K562 (cell line): Measurements from ENCODE around the gene NES.

Source experiments
- CREB1 ChIP-seq, 2 experiments: sonication (generic) in 1 of 2; formaldehyde crosslinking in 1 of 2; IDR thresholded peaks; 2 replicates each; pipeline versions ENCODE4 v1.6.1 to v1.8.0; 2012 to 2022; ENCODE audit warnings: inconsistent platforms in 1 of 2, mild to moderate bottlenecking in 1 of 2, missing genetic modification reagents in 1 of 2, moderate library complexity in 1 of 2
- EGR1 ChIP-seq: fragments of 450-650 bp; conservative IDR thresholded peaks from 2 replicates; pipeline ENCODE4 v1.6.1; 2017; ENCODE audit warnings: mild to moderate bottlenecking
- MAFK ChIP-seq: IDR thresholded peaks from 2 replicates; pipeline ENCODE4 v1.6.1; 2011; ENCODE audit warnings: low read length, improper control_type of control experiment
- TF ChIP-seq, protein P1 (sequence below), 2 experiments: fragments of 450-650 bp; formaldehyde crosslinking in 1 of 2; IDR thresholded peaks; 2 replicates each; pipeline versions ENCODE4 v1.4.0 to v1.6.1; 2014 to 2020; ENCODE audit warnings: mild to moderate bottlenecking in 2 of 2, borderline replicate concordance in 1 of 2, low read depth in 1 of 2
- TF ChIP-seq, protein P2 (sequence below): sonication (generic); formaldehyde crosslinking; IDR thresholded peaks from 2 replicates; pipeline ENCODE4 v1.8.1; 2023; ENCODE audit warnings: missing genetic modification reagents, mild to moderate bottlenecking, borderline replicate concordance

DNA sequence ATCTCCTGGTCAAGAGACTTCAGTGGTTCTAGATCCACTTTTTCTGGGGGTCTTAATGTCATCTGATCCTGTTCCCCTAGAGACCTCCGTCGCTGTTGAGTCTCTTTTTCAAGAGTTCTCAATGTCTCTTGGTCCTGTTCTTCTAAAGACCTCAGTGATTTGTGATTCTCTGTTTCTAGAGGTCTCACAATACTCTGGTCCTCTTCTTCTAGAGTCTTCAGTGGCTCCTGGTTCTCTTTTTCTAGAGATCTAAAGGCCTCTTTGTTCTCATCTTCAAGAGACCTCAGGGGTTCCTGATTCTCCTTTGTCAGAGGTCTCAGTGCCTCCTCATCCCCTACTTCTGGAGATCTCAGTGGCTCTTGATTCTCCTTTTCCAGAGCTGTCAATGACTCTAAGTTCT lies 5.4 kb downstream of the NES start:
- TF ChIP-seq CREB1 (IDR thresholded peaks at IDR 0.05) (no peak), CREB1 (CRISPR knock-in tag; IDR thresholded peaks at IDR 0.05) (no peak), EGR1 (no peak), MAFK (no peak)
- TF ChIP-seq, protein P1, sequence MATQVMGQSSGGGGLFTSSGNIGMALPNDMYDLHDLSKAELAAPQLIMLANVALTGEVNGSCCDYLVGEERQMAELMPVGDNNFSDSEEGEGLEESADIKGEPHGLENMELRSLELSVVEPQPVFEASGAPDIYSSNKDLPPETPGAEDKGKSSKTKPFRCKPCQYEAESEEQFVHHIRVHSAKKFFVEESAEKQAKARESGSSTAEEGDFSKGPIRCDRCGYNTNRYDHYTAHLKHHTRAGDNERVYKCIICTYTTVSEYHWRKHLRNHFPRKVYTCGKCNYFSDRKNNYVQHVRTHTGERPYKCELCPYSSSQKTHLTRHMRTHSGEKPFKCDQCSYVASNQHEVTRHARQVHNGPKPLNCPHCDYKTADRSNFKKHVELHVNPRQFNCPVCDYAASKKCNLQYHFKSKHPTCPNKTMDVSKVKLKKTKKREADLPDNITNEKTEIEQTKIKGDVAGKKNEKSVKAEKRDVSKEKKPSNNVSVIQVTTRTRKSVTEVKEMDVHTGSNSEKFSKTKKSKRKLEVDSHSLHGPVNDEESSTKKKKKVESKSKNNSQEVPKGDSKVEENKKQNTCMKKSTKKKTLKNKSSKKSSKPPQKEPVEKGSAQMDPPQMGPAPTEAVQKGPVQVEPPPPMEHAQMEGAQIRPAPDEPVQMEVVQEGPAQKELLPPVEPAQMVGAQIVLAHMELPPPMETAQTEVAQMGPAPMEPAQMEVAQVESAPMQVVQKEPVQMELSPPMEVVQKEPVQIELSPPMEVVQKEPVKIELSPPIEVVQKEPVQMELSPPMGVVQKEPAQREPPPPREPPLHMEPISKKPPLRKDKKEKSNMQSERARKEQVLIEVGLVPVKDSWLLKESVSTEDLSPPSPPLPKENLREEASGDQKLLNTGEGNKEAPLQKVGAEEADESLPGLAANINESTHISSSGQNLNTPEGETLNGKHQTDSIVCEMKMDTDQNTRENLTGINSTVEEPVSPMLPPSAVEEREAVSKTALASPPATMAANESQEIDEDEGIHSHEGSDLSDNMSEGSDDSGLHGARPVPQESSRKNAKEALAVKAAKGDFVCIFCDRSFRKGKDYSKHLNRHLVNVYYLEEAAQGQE (IDR thresholded peaks at IDR 0.05; ENCODE audit: borderline replicate concordance), result no peak
- TF ChIP-seq, protein P1 (CRISPR knock-in tag; IDR thresholded peaks at IDR 0.05; ENCODE audit: low read depth), result no peak
- TF ChIP-seq, protein P2, sequence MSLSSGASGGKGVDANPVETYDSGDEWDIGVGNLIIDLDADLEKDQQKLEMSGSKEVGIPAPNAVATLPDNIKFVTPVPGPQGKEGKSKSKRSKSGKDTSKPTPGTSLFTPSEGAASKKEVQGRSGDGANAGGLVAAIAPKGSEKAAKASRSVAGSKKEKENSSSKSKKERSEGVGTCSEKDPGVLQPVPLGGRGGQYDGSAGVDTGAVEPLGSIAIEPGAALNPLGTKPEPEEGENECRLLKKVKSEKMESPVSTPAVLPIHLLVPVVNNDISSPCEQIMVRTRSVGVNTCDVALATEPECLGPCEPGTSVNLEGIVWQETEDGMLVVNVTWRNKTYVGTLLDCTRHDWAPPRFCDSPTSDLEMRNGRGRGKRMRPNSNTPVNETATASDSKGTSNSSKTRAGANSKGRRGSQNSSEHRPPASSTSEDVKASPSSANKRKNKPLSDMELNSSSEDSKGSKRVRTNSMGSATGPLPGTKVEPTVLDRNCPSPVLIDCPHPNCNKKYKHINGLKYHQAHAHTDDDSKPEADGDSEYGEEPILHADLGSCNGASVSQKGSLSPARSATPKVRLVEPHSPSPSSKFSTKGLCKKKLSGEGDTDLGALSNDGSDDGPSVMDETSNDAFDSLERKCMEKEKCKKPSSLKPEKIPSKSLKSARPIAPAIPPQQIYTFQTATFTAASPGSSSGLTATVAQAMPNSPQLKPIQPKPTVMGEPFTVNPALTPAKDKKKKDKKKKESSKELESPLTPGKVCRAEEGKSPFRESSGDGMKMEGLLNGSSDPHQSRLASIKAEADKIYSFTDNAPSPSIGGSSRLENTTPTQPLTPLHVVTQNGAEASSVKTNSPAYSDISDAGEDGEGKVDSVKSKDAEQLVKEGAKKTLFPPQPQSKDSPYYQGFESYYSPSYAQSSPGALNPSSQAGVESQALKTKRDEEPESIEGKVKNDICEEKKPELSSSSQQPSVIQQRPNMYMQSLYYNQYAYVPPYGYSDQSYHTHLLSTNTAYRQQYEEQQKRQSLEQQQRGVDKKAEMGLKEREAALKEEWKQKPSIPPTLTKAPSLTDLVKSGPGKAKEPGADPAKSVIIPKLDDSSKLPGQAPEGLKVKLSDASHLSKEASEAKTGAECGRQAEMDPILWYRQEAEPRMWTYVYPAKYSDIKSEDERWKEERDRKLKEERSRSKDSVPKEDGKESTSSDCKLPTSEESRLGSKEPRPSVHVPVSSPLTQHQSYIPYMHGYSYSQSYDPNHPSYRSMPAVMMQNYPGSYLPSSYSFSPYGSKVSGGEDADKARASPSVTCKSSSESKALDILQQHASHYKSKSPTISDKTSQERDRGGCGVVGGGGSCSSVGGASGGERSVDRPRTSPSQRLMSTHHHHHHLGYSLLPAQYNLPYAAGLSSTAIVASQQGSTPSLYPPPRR, result no peak
